ENCODE data around the gene SCN1B. TPM values are rescaled to one million over a fixed set of nuclear protein-coding genes. Genes with fewer than 3 reads are reported as not detected.

Gene SCN1B
- total RNA-seq, 1 experiment from 2014 or later: 8.0 TPM

- Mint-ChIP-seq H3K27ac (no peak overlapping the region), H3K9me3 (peaks cover 4% of the 10 kb centered on the region), H3K36me3 (no peaks in the 10 kb centered on the region), H3K4me1 (peaks cover 44% of the 10 kb centered on the region), H3K4me3 (no peak overlapping the region), H3K27me3 (ENCODE audit: low read depth) (peaks cover 2% of the 10 kb centered on the region; the same call in 1 of the 2 replicates)
- TF ChIP-seq CBFB (CRISPR knock-in tag; IDR thresholded peaks at IDR 0.05; ENCODE audit: low read depth): no peak
- TF ChIP-seq CTCF (IDR thresholded peaks at IDR 0.05): no peak
- TF ChIP-seq ATF1 (CRISPR knock-in tag; IDR thresholded peaks at IDR 0.05): no peak
- TF ChIP-seq EMX1 (CRISPR knock-in tag; IDR thresholded peaks at IDR 0.05): no peak
- no peak for TF ChIP-seq ZBTB21 (CRISPR knock-in tag; IDR thresholded peaks at IDR 0.05; ENCODE audit: borderline replicate concordance)
- no peak for TF ChIP-seq NR3C1 (CRISPR knock-in tag; conservative IDR thresholded peaks at IDR 0.05; ENCODE audit: low read depth)
- no peak for TF ChIP-seq ZSCAN18 (CRISPR knock-in tag; IDR thresholded peaks at IDR 0.05)
- TF ChIP-seq USF1 (CRISPR knock-in tag; IDR thresholded peaks at IDR 0.05): no peak
- no peak for TF ChIP-seq ZNF121 (CRISPR knock-in tag; IDR thresholded peaks at IDR 0.05)
- TF ChIP-seq ZNF423 (CRISPR knock-in tag; IDR thresholded peaks at IDR 0.05): no peak
- TF ChIP-seq PREB (CRISPR knock-in tag; IDR thresholded peaks at IDR 0.05; ENCODE audit: borderline replicate concordance): no peak
- ChIA-PET CTCF (interaction anchor here (2.0 kb wide), 1 partner anchor 155 kb away, joined by 9 read pairs; no protein-coding TSS in a partner anchor), POLR2A (no interaction called here)
- DNase-seq (ENCODE audit: low spot score) (no peak), ATAC-seq (no peak)
Observed at GRCh38 chr19:34994286-34994642, 36.0 kb upstream of the SCN1B start.

- peaks cover 4% of the 10 kb centered on the region for H3K9me3 Mint-ChIP-seq
- H3K4me3 Mint-ChIP-seq: no peak overlapping the region
- H3K36me3 Mint-ChIP-seq: no peaks in the 10 kb centered on the region
- H3K27ac Mint-ChIP-seq: no peak overlapping the region
- ChIA-PET CTCF (interaction anchor here (1.4 to 2.0 kb wide), 4 partner anchors 10 to 156 kb away, joined by 3 to 9 read pairs (median 6); no protein-coding TSS in a partner anchor), POLR2A (interaction anchor here (0.6 to 1.3 kb wide), 2 partner anchors 9 to 37 kb away, joined by 4 to 5 read pairs; no protein-coding TSS in a partner anchor)
- peaks cover 2% of the 10 kb centered on the region; the same call in 1 of the 2 replicates for H3K27me3 Mint-ChIP-seq (ENCODE audit: low read depth)
- DNase-seq (ENCODE audit: low spot score) (no peak), ATAC-seq (no peak)
- peak; percentile 60; the same call in 1 of the 2 replicates for TF ChIP-seq GABPB1 (CRISPR knock-in tag; IDR thresholded peaks at IDR 0.05)
- TF ChIP-seq JAZF1 (CRISPR knock-in tag; IDR thresholded peaks at IDR 0.05): no peak
- H3K4me1 Mint-ChIP-seq: peaks cover 44% of the 10 kb centered on the region
Observed at GRCh38 chr19:34994643-34995541, 35.4 kb upstream of the SCN1B start.

GRCh38 chr19:34995551-34995950 is 34.7 kb upstream of the SCN1B start:
- Mint-ChIP-seq H3K27me3 (ENCODE audit: low read depth) (peaks cover 2% of the 10 kb centered on the region; the same call in 1 of the 2 replicates), H3K4me3 (no peak overlapping the region), H3K9me3 (peaks cover 4% of the 10 kb centered on the region), H3K36me3 (no peaks in the 10 kb centered on the region), H3K27ac (no peak overlapping the region), H3K4me1 (peaks cover 44% of the 10 kb centered on the region)
- POLR2A ChIA-PET: interaction anchor here (0.6 to 1.3 kb wide), 2 partner anchors 10 to 36 kb away, joined by 4 to 5 read pairs; no protein-coding TSS in a partner anchor
- CTCF ChIA-PET: interaction anchor here (1.4 to 2.0 kb wide), 4 partner anchors 10 to 157 kb away, joined by 3 to 9 read pairs (median 6); no protein-coding TSS in a partner anchor
- no peak for DNase-seq (ENCODE audit: low spot score)
- no peak for ATAC-seq
- TF ChIP-seq ZNF121 (CRISPR knock-in tag; IDR thresholded peaks at IDR 0.05): peak; percentile 84
- TF ChIP-seq CREB1 (CRISPR knock-in tag; IDR thresholded peaks at IDR 0.05): no peak
